HG02885 (cell line): ENCODE results near the gene LIMD2.

Experiments
- ATAC-seq: cut with Tn5 transposase; IDR thresholded peaks from one replicate; pipeline ENCODE4 v1.9.1; 2021; ENCODE audit warnings: mild to moderate bottlenecking; ENCODE audit not compliant: unreplicated experiment, poor library complexity

Gene LIMD2

DNA sequence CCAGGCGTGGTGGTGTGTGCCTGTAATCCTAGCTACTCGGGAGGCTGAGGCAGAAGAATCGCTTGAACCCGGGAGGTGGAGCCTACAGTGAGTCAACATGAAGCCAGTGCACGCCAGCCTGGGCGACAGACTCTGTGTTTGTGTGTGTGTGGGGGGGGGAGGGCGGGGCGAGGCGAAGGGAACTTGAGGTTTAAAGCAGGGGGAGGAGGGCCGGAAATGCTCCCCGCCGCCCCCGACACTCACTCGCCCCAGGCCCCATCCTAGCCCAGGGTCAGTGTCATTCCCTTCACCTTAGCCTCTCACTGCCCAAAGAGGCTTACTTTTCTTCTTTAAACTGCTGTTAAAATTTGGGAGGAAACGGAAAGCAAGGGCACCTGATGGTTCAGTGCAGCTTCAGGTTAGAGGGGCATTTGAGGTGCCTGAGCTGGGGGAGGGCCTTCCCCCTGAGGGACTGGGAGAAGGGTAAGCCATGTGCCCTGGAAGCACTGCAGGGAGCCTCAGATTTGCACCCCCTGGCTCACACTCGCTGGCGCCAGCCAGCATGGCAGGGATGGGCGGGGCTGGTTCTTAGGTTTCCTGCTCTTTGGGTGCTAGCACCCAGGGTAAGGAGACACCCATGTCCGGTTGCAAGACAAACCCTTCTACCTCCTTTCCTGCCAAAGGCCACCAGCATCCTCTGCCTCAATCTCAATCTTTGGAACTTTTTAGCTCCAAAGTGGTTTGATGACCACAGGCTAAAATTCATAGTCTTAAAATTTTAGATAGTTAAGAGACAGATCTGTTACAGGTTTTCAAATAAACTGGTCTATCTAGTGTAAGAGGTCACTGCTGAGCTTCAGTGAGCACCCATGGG is 2.2 kb upstream of the LIMD2 start:
- ATAC-seq: no peak

DNA sequence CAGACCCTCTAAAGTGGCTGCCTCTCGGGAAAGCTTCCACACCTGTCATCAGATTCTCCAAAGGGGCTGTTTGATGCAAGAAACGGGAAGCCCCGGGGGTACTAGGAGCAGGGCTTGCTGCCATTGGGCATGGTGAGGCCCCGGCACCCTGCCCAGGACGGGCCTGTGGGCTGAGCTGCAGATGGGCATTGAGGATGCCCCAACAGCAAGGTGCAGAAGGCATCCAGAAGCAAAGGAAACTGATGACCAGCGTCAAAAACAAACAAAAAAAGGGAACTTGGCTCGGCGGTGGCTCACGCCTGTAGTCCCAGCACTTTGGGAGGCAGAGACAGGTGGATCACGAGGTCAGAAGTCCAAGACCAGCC is 1.5 kb upstream of the LIMD2 start:
- ATAC-seq: no peak

DNA sequence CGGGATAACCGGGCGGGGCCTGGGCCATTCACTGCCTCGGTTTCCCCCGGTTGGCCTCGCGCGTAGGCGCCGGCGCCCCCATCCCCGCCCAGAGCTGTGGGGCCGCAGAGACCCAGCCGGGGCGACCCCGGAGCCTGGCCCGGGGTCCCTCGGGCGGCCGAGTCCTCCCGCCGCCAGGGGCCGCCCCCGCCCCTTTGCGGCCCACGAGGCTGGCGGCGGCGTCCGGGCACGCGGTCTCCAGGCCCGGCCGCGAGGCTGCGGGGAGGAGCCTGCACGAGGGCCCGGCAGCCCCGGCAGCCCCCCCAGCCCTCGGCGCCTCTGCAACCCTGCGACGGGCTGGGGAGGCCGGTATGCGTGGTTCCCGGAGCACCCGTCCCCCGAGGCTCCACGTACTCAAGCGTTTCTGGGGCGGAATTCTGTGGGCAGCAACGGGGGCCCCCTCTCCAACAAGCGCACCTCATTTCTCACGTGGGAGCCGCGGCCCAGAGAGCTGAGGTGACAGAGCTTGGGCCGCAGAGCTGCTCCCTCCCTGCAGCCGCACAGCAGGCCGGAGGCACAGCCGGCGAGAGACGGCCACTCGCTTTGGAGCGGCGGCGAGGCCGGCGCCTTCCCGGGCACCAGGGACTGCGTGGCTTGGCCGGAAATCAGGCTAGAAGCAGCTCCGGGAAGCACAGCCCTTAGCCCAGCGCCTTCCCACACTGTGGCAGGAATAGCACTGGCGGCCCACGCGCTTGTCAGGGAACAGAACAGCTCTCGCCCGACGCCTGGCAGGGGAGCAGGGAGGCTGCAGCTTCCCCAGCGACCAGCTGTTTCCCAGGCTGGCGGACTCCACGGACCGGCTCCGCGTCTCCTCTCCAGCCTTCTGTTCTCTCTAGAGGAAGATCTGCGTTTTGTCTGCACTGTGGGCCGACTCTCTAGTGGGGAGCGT is 867 bp upstream of the LIMD2 start:
- ATAC-seq: no peak

DNA sequence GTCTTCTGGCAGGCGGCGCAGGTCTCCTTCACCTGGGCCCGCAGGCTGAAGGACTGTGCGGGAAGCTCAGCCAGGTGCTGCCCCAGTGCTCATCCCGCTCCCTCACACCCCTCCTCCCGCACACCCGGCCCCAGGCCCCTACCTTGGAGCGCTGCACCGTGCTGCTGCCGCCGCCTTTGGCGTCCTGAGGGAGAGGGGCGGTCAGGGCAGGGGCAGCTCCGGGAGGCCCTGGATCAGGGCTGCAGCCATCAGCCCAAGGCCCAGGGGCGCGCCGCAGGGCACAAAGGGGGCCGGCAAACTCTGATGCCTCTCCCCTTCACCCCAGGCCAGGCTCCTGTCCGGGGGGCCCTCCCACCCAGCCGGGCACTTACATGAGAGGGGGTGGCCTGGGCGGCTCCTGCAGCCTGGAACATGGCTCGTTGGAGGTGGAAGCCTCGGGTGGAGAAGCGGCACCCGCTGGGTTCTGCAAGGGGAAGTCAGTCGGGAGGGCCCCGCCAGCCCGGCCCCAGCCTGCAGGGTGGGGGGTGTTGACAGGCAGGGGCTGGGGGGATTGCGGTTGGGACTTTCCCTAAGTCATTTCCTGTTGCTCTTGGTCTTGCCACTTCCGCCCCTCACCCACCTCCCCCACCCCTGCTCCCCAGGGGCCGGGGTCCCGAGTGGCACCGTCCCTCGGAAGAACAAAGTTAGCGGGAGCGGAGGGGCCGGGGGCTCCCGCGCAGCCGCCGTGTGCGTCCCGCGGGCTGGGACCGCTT is 863 bp downstream of the LIMD2 start:
- ATAC-seq: peak; percentile 29

DNA sequence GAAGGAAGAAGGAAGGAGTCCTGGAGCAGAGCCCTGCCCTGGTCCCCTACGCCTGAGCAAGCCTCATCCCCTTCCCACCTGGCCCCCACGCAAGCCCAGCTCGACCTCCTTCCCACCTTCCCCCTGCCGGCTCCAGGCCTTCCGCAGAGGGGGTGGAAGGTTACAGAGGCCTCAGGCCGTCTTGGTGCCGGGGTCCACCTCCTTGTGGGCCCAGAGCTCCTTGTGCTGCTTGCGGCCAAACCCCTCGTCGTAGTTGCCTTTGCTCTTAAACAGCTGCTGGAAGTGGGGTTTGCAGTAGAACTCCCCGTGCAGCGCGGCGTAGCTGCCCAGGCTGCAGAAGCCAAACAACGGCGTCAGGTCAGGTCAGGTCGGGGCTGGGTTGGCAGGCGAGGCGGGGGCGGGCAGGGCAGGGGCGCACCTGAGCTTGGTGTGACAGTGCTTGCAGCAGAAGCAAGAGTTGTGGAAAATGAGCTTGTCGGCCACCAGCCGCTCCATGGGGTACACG is 1.5 kb downstream of the LIMD2 start:
- ATAC-seq: no peak

DNA sequence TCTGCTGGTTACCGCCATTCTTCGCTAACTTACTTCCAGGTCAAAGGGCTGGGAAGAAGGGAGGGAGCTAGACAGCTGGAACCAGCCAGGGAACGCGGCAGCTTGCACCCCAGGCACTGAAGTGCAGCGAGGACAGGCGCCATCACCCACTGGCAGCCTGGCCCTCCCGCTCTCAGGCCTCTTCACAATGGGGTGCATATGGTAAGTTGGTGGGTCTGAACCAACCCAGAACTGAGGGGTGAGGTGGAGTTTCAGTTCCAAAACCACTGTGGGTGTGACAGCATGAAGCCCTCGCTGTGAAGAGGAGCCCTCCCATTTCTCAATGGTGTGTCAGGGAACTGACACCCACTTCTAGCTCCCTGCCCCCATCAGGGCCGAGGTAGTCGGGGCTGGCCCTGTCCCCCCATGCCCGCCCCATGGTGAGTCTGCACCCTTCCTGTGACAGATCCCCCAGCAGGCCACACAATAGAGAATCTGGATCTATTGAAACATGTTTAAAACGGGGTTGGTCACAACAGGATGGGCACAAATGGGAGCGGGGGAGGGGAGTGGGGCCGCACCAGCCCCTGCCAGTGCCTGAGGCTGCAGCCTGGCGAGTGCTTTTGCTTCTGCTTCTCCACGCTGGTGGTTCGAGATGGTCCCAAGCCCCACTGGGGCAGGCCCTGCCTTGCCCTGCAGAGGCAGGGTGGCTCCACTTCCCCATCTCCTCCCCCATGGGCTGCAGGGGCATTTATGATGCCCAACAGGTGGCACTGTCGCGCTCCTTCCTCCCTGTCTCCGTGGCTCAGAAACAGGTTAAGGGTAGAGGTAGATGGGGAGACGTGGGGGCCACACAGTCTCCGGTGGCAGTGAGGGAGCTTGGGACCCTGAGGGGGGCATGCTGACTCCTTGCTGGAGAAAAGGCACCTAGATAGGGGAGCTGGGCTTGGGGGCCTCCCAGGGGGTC is 2.3 kb downstream of the LIMD2 start:
- ATAC-seq: no peak

DNA sequence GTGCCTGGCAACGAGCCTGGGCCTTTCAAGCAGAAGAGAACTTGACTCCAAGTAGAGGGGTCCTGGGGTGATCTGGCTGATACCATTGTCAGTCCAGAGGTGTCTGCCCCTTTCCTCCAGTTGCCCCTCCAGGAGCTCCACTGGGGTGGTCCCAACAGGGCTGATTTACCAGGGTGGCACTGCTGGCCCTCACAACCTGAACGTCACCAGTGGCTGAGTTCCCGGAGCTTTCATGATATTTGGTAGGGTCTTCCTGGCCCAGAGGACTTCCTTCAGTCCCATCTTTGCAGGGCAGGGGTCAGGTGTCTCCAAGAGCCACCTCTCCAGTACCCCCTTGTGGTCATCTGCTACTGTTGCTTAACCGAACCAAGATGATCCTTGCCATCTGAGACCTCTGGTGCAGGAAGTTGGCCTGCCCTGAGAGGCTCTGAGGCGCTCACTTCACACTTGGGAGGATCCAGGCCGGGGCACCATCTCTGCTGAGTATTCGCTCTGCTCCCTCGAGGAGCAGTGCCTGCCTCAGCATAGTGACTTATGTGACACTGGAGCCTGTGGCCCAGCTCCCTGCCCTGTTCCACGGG is 3.5 kb downstream of the LIMD2 start:
- no peak for ATAC-seq

DNA sequence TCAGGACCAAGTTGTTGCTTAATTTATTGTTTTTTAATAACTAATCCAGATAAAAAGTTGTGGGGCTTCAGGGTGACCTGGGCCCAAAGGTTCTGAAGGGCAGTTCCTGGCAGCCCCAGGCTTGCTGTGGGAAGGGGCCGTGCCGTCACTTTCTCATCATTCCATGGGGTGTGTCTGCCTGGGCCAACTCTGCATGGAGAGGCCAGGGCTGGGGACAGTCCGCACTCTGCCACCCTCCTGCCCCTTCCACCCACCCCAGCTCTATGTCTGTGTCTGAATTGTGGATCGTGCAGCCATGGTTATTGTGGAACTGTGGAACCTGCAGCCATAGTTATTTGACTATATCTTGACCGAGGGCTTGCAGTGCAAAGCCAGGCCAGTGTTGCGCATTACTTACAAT is 4.0 kb downstream of the LIMD2 start:
- ATAC-seq: no peak

DNA sequence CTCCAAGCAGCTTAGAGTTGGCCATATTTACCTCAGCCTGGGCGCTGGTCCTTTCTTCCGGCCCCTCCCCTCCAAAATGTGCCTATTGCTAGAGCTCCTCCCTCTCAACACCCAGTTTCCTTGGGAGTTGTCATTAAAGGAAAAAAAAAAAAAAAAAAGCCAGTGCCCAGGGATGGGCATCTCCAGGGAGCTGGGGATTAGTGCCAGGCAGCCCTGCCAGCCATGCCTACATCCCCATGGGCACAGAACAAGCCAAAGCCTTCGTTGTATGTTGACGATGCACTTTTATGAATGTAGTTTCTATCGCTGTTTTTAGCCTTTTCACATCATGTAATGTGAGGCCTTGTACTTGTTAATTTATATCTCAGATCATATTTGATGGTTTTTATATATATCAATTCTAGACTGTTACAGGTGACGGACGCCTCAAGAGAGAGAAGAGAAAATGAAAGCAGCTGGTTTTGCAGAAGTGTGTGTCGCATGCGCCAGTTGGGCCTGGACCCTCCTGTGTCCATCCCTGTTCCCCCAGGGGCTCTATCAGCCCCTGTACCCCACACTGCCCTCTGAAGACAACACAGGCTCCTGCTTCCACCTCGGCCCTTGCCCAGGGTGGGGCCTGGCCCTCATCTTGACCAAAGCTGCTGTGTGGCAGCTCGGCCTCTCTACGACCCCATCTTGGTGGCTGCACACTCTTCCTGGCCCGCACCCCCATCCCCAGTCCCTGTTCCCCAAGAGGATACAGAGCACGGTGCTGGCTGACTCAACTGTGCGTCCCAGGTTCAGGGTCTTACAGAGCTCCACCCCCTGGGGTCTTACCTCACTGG is 4.8 kb downstream of the LIMD2 start:
- no peak for ATAC-seq

DNA sequence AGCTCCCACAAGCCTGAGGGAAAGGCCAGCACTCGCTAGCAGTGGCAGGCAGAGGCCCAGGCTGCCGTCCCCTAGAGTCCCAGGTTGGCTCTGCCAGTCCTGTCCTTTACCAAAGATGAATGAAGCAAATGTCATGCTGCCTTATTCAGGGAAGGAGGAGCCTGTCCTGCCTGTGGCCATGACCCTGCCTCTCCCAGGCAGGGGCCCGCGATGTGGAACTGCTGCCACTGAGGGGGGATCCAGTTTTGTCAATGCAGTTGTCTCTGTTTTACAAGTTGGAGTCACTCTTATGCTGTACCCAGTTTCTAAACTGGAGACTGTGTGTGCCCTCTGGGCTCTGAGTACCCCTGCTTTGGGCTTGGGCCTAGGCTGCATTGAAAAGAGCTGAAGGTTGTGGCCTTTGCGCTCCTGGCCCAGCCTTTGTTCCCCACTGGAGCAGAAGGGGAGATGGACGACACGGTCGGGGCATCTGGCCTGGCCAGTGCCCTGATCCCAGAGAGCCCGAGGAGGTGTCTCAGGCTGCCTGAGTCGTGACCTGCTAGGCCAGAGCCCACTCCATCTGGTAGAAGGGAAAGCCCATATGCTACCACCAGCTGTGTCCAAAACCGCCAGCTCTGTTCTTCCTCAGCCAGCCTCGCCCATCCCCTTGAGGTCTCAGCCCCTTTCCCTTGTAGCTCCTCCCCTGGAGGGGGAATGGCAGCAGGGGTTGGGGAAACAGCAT is 5.5 kb downstream of the LIMD2 start:
- ATAC-seq: no peak

DNA sequence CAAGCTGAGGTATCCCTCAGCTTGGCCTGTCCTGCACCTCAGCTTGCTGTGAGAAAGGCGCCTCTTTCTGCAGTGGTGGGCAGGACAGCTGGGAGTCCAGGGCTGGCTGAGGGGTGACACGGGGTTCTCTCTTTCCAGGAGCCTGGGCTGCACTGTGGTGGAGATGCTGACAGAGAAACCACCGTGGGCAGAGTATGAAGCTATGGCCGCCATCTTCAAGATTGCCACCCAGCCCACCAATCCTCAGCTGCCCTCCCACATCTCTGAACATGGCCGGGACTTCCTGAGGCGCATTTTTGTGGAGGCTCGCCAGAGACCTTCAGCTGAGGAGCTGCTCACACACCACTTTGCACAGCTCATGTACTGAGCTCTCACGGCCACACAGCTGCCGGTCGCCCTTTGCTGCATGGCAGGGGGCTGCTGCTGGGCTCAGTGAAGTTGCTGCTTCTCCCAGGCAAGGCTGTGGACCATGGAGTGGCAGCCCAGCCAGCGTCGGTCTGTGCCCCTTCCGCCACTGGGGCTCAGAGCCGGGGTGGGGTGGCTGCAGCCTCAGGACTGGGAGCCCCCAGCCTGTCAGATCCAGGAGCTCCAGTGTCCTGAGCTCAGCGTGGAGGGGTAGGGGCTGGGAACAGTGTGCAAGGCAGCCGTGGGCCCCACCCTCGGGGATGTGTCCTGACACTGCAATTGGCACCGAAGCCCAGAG is 6.4 kb downstream of the LIMD2 start:
- ATAC-seq: no peak

DNA sequence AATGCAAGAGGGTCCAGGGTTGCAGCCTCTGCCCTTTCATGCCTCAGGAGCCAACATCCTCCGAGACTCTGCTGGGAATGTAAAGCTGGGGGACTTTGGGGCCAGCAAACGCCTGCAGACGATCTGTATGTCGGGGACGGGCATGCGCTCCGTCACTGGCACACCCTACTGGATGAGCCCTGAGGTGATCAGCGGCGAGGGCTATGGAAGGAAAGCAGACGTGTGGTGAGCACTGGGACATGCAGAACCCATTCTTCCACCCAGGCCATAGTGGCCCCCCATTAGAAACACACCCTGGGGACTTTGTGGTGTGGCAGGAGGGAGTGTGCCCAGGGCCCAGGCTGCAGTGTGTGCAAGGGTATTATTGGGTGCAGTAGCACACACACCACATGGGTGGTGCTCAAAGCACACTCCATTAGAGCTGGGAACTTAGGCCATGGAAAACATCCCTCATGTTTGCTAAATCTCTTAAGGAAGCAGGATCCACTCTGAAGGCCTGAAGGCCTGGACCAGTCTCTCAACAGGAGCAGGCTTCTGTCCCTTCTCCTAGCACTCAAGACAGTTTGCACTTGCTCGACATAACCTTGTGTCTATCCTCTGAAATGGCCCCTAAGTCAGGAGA is 7.6 kb downstream of the LIMD2 start:
- no peak for ATAC-seq

DNA sequence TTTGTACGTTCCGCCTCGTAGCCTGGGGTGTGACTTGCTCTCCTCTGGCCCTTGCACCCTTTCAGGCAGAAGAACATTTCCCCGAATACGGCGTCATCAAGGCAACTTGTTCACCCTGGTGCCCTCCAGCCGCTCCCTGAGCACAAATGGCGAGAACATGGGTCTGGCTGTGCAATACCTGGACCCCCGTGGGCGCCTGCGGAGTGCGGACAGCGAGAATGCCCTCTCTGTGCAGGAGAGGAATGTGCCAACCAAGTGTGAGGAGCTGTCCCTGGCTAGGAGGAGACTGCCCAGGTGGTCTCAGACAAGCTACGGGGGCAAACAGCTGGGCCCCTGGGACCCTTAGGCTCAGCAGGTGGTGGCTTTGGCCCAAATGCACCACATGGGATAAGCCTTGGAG is 10.4 kb downstream of the LIMD2 start:
- no peak for ATAC-seq

DNA sequence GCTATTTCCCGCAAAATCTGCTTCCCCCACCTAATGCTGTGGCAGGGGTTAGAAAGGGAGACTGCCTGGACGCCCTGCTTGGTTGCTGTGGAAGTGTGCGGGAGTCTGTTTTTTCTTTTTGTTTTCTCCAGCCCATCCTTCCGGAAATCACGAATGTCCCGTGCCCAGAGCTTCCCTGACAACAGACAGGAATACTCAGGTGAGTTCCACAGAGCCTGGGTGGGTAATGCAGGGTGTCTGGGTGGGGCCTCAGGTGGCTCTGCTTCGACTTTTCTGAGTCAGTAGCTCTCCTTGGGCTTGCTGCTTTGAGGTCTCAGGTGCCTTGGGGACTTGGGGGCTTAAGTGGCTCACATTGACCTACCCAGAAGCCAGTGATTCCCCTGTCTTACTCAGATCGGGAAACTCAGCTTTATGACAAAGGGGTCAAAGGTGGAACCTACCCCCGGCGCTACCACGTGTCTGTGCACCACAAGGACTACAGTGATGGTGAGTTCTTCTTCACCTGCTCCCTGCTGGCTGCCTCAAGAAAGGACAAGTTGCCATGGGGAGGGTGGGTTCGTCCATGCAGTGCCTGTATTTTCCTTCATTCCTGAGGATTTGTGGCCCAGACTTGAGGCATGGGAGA is 11.4 kb downstream of the LIMD2 start:
- ATAC-seq: no peak

DNA sequence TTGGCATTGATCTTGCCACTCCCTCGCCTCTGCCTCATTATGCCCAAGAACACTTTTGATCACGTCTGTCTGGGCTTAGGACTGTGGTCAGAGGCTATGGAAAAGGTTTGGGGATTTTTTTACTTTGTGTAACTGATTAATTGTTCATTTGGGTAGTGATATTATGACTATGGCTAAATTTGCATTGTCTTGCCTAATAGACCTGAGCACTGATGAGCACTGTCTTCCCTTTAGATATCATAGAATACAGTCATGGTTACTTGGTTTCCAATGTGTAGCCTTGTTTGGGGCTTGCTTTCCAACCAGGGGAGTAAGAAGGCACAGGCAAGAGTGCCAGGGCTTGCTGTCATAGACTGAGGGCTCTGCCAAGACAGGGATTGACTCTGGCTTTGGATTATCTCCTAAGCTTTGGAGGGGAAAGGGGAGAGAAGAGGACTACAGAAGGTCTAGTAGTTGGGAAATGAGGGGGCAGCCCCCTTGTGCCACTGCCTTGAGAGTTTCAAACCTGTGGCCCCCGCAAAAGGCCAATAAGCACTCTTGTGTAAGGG is 13.7 kb downstream of the LIMD2 start:
- no peak for ATAC-seq

DNA sequence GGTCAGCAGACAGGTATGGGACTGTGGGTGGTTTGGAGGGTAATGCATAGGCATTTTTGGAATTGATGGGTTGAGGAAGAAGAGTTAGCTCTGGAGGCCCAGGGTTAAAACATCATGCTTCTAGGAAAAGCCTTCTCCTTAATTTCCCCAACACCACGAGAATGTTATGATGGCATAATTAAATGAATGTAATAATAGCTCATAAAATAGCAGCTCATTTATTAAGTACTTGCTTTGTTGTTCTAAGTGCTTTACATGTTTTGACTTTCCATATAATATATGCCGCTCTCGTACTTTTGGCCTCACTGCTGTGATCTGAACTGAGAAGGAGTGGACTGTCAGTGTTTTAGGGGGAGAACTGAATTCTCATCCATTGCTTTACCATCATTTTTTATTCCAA is 14.3 kb downstream of the LIMD2 start:
- no peak for ATAC-seq
